ENCODE measurements around the gene NRP1. TPM values are rescaled to one million over a fixed set of nuclear protein-coding genes. Genes with fewer than 3 reads are reported as not detected.
A peak's percentile ranks its signal among the peaks of the same experiment; 100 is the strongest.

Gene NRP1
- polyA plus RNA-seq, 1 of the 3 experiments (the other 2 are of a cell fraction): 129 TPM

GRCh38 chr10:33276282-33276923 is 58.1 kb downstream of the NRP1 start:
- H4K20me1 ChIP-seq (ENCODE audit: insufficient read depth): no peaks in the 10 kb centered on the region; the same call in 1 of the 2 replicates
- H3F3A ChIP-seq (replicated peaks; ENCODE audit: insufficient read depth): peaks cover 79% of the 10 kb centered on the region
- peak overlapping the region; percentile 51 to 97 for H3K27ac ChIP-seq (ENCODE audit: low read depth in 2 of 2, low read length in 1 of 2)
- H3K79me2 ChIP-seq (ENCODE audit: insufficient read depth): peaks cover 90% of the 10 kb centered on the region
- no peak overlapping the region; a peak in 1 of 4 replicates for H3K4me3 ChIP-seq (ENCODE audit: low read depth in 2 of 2, low read length in 1 of 2)
- no peaks in the 10 kb centered on the region for H3K9me2 ChIP-seq
- ChIA-PET POLR2A (interaction anchor here (0.7 kb wide), 1 partner anchor 10 kb away, joined by 4 read pairs; no protein-coding TSS in a partner anchor), CTCF (interaction anchor here (2.1 kb wide), 1 partner anchor 83 kb away, joined by 9 read pairs; no protein-coding TSS in a partner anchor)
- WGBS (ENCODE audit: low lambda C conversion rate): 68% methylated on average over 4 of the region's 4 CpGs
- no peaks in the 10 kb centered on the region for H3K9me3 ChIP-seq
- peaks cover 48 to 62% of the 10 kb centered on the region in 2 experiments for H3K4me1 ChIP-seq (ENCODE audit: control insufficient read depth in 1 of 2, insufficient read depth in 2 of 2, low read depth in 1 of 2, low read length in 1 of 2)
- H3K9ac ChIP-seq: peak overlapping the region; percentile 47; the same call in 1 of the 2 replicates
- H3K27me3 ChIP-seq (ENCODE audit: insufficient read depth): no peaks in the 10 kb centered on the region
- peak overlapping the region; percentile 41; the same call in 1 of the 2 replicates for H3K4me2 ChIP-seq
- TF ChIP-seq ELF1 (IDR thresholded peaks at IDR 0.05): no peak
- TF ChIP-seq, protein P1, sequence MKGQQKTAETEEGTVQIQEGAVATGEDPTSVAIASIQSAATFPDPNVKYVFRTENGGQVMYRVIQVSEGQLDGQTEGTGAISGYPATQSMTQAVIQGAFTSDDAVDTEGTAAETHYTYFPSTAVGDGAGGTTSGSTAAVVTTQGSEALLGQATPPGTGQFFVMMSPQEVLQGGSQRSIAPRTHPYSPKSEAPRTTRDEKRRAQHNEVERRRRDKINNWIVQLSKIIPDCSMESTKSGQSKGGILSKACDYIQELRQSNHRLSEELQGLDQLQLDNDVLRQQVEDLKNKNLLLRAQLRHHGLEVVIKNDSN (IDR thresholded peaks at IDR 0.05; ENCODE audit: borderline replicate concordance, low read depth): no peak
- no peak for TF ChIP-seq FOSL2 (IDR thresholded peaks at IDR 0.05; ENCODE audit: borderline replicate concordance, low read depth)
- no peak for TF ChIP-seq YY1 (IDR thresholded peaks at IDR 0.05; ENCODE audit: low read depth)
- peaks cover 0 to 40% of the 10 kb centered on the region in 2 experiments for H3K36me3 ChIP-seq (replicated peaks in 1 of 2; ENCODE audit: control insufficient read depth in 1 of 2, insufficient read depth in 2 of 2, low read length in 1 of 2)
- H2AFZ ChIP-seq (ENCODE audit: low read depth): no peak overlapping the region
- DNase-seq: no peak

- CTCF ChIA-PET: interaction anchor here (1.7 kb wide), 1 partner anchor 81 kb away, joined by 10 read pairs; no protein-coding TSS in a partner anchor
- no peak overlapping the region for H3K4me3 ChIP-seq (ENCODE audit: low read depth in 2 of 2, low read length in 1 of 2)
- no peak for DNase-seq
Measured at GRCh38 chr10:33274096-33274785, 60.2 kb downstream of the NRP1 start.

DNA sequence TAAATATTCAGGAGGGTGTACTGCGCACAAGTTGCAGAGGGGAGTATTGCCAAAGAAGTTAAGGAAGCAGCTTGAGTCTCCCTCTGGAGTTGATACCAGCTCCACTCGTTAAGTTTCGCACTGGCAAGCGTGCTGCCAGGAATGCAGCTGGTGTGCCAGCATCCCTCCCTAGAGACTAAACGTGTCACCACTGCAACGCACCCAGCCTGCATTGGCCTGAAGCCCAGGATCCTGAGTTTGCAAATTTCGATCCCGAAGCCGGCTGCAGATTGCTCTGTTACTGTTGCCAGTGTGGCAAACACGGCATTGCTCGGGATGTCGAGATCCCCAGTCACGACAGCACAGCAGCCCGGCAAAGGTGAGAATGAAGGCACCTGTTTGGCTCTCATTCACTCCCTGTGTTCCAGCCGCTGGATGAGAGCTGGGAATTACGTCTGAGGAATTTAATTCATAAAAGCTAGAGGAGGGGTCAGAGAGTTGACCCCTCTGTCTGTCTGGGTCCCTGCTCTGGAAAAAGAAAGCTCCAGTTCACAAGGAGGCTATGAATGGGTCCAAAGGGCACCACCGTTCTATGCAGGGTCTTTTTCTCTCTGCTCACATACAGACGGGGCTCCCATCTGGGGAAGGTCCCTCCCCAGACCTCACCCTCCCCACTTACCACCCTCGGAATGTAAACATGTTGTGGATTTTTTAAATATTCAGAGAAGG is 61.0 kb downstream of the NRP1 start:
- no peaks in the 10 kb centered on the region for H3K9me2 ChIP-seq
- H4K20me1 ChIP-seq (ENCODE audit: insufficient read depth): no peaks in the 10 kb centered on the region; the same call in 1 of the 2 replicates
- peak overlapping the region; percentile 34 to 35; a peak in 3 of 4 replicates for H3K4me3 ChIP-seq (ENCODE audit: low read depth in 2 of 2, low read length in 1 of 2)
- H3K79me2 ChIP-seq (ENCODE audit: insufficient read depth): peaks cover 90% of the 10 kb centered on the region
- H3K9me3 ChIP-seq: no peaks in the 10 kb centered on the region
- H3K4me1 ChIP-seq (ENCODE audit: control insufficient read depth in 1 of 2, insufficient read depth in 2 of 2, low read depth in 1 of 2, low read length in 1 of 2): peaks cover 41 to 59% of the 10 kb centered on the region in 2 experiments
- H3K36me3 ChIP-seq (replicated peaks in 1 of 2; ENCODE audit: control insufficient read depth in 1 of 2, insufficient read depth in 2 of 2, low read length in 1 of 2): peaks cover 17 to 56% of the 10 kb centered on the region in 2 experiments
- no peak overlapping the region for H2AFZ ChIP-seq (ENCODE audit: low read depth)
- no peaks in the 10 kb centered on the region for H3K27me3 ChIP-seq (ENCODE audit: insufficient read depth)
- ChIA-PET POLR2A (interaction anchor here (0.5 kb wide), 1 partner anchor 24 kb away, joined by 3 read pairs; no protein-coding TSS in a partner anchor), CTCF (interaction anchor here (0.6 to 2.0 kb wide), 3 partner anchors 57 to 1365 kb away, joined by 3 to 10 read pairs (median 9); no protein-coding TSS in a partner anchor)
- H3K4me2 ChIP-seq: peak overlapping the region; percentile 83
- H3F3A ChIP-seq (replicated peaks; ENCODE audit: insufficient read depth): peaks cover 67% of the 10 kb centered on the region
- peak overlapping the region; percentile 64 to 97 for H3K27ac ChIP-seq (ENCODE audit: low read depth in 2 of 2, low read length in 1 of 2)
- WGBS (ENCODE audit: low lambda C conversion rate): 8% methylated on average over 19 of the region's 19 CpGs
- peak overlapping the region; percentile 80 for H3K9ac ChIP-seq
- peak; percentile 60 for DNase-seq
- TF ChIP-seq SMC3 (IDR thresholded peaks at IDR 0.05; ENCODE audit: low read depth, low read length) (peak; percentile 18; the same call in 1 of the 2 replicates), RFX5 (IDR thresholded peaks at IDR 0.05; ENCODE audit: low read length) (peak; percentile 74), CHD2 (IDR thresholded peaks at IDR 0.05; ENCODE audit: low read length, partially characterized antibody) (peak; percentile 60), ELF1 (IDR thresholded peaks at IDR 0.05) (no peak), TCF12 (IDR thresholded peaks at IDR 0.05) (peak; percentile 89), GATA2 (CRISPR knock-in tag; IDR thresholded peaks at IDR 0.05) (0 out of 2 replicates have a peak, but pooled peaks have one; percentile 9), EP300 (IDR thresholded peaks at IDR 0.05; ENCODE audit: borderline replicate concordance in 1 of 2, low read depth in 1 of 2, low read length in 1 of 2) (peak in 1 of 2 experiments; percentile 92; a peak in 3 of 4 replicates), MAX (IDR thresholded peaks at IDR 0.05; ENCODE audit: low read depth) (peak; percentile 91), MXI1 (IDR thresholded peaks at IDR 0.05; ENCODE audit: low read depth, low read length) (peak; percentile 77), RXRA (IDR thresholded peaks at IDR 0.05; ENCODE audit: borderline replicate concordance, low read depth) (peak; percentile 34; the same call in 1 of the 2 replicates), GABPA (IDR thresholded peaks at IDR 0.05; ENCODE audit: low read depth) (no peak), POLR2AphosphoS5 (IDR thresholded peaks at IDR 0.05; ENCODE audit: low read depth, low read length) (no peak; the same call in 1 of the 2 replicates)
- TF ChIP-seq, protein P2, sequence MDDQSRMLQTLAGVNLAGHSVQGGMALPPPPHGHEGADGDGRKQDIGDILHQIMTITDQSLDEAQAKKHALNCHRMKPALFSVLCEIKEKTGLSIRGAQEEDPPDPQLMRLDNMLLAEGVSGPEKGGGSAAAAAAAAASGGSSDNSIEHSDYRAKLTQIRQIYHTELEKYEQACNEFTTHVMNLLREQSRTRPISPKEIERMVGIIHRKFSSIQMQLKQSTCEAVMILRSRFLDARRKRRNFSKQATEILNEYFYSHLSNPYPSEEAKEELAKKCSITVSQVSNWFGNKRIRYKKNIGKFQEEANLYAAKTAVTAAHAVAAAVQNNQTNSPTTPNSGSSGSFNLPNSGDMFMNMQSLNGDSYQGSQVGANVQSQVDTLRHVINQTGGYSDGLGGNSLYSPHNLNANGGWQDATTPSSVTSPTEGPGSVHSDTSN (IDR thresholded peaks at IDR 0.05): peak; percentile 80

More at GRCh38 chr10:33274096-33274785, 60.2 kb downstream of the NRP1 start:
- TF ChIP-seq GATA2 (CRISPR knock-in tag; IDR thresholded peaks at IDR 0.05) (no peak), RXRA (IDR thresholded peaks at IDR 0.05; ENCODE audit: borderline replicate concordance, low read depth) (0 out of 2 replicates have a peak, but pooled peaks have one; percentile 7)
- peaks cover 9 to 55% of the 10 kb centered on the region in 2 experiments for H3K36me3 ChIP-seq (replicated peaks in 1 of 2; ENCODE audit: control insufficient read depth in 1 of 2, insufficient read depth in 2 of 2, low read length in 1 of 2)
- no peaks in the 10 kb centered on the region for H3K9me2 ChIP-seq
- H3K79me2 ChIP-seq (ENCODE audit: insufficient read depth): peaks cover 90% of the 10 kb centered on the region
- POLR2A ChIA-PET: no interaction called here
- H4K20me1 ChIP-seq (ENCODE audit: insufficient read depth): no peaks in the 10 kb centered on the region; the same call in 1 of the 2 replicates
- no peak overlapping the region for H2AFZ ChIP-seq (ENCODE audit: low read depth)
- peak overlapping the region; percentile 83 for H3K4me2 ChIP-seq
- WGBS (ENCODE audit: low lambda C conversion rate): 79% methylated on average over 6 of the region's 6 CpGs
- no peaks in the 10 kb centered on the region for H3K27me3 ChIP-seq (ENCODE audit: insufficient read depth)
- peak overlapping the region; percentile 64 to 97 for H3K27ac ChIP-seq (ENCODE audit: low read depth in 2 of 2, low read length in 1 of 2)
- no peaks in the 10 kb centered on the region for H3K9me3 ChIP-seq
- H3K9ac ChIP-seq: peak overlapping the region; percentile 80
- H3K4me1 ChIP-seq (ENCODE audit: control insufficient read depth in 1 of 2, insufficient read depth in 2 of 2, low read depth in 1 of 2, low read length in 1 of 2): peaks cover 44 to 66% of the 10 kb centered on the region in 2 experiments
- peaks cover 73% of the 10 kb centered on the region for H3F3A ChIP-seq (replicated peaks; ENCODE audit: insufficient read depth)

Data from SK-N-SH (cell line).